HG02973 (cell line): Measurements from ENCODE around the gene KCNIP2.

Experiments used
- ATAC-seq: cut with Tn5 transposase; IDR thresholded peaks from one replicate; pipeline ENCODE4 v1.9.1; 2021; ENCODE audit warnings: moderate library complexity; ENCODE audit not compliant: unreplicated experiment

Gene KCNIP2

DNA sequence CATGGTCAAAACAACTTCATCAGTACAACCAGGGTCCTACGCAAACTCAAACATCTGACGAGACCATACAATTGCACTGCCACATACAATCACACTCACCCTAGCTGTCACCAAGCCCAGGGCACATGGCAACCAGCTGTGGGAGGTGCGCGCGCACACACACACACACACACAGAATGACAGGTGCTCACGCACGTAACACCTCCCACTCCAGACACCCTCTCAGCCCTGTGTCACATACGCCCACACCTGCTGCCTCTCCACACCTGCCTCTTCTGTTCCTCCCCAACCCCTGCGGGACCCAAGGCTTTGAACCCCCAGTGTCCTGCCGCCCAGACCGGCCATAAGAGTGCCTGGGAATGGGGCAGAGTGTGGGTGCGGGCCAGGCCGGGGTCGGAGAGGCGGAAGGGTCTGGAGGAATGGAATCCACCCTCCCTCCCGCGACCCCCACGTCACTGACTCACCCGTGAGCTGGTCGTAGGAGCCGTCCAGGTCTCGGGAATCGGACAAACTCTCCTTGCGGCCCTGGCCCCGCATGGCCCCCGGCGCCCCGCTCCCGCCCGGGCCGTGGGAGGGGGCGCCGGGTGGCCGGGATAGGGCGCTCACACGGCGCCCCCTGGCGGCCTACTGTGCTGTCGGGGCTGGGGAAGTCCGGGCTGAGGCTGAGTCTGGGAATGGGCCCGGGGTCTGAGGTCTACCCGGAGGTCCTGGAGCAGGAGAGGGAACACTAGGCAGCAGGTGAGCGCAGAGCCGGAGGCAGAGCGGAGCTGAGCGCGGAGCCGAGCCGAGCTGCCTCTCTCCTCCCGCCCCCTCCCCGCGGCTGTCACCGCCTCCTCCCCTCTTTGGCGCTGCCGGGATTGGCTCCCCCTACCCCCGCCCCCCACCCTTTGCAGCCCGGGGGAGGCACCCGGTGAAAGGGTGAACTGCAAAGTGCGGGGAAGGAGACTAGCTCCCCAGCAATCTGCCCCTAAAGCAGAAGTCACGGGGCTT lies at the start of gene KCNIP2:
Gene KCNIP2 (minus strand): TSS at position 769 of the 990 bp plus-strand sequence. CDS start 232 bp downstream, at position 537.
- ATAC-seq: no peak

DNA sequence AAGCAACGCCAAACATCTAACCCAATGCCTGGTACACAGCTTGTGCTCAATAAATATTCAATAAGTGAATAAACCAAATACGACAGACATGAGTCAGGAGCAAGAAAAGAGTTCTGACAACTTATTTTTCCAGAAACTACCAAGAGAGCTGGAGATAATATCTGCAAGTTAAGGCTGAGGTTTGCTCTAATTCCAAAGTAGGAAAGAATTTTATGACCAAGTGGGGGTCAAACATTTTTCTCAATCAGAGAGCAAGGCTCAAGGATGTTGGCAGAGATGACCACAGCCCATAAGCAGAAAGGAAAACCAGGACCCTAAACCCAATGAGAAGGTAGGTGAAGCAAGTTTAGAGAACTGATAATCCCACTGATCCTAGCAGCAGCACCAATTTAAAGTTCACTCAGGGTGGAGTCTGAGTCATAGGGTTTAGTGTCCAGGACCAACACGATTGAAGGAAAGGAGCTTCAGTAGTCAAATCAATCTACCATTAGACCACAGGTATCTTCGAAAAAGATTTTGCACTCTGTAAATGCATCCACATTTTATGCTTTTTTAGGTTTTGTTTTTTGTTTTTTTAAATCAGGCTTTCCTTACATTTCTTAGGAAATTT lies 49.3 kb upstream of the KCNIP2 start:
- ATAC-seq: no peak

DNA sequence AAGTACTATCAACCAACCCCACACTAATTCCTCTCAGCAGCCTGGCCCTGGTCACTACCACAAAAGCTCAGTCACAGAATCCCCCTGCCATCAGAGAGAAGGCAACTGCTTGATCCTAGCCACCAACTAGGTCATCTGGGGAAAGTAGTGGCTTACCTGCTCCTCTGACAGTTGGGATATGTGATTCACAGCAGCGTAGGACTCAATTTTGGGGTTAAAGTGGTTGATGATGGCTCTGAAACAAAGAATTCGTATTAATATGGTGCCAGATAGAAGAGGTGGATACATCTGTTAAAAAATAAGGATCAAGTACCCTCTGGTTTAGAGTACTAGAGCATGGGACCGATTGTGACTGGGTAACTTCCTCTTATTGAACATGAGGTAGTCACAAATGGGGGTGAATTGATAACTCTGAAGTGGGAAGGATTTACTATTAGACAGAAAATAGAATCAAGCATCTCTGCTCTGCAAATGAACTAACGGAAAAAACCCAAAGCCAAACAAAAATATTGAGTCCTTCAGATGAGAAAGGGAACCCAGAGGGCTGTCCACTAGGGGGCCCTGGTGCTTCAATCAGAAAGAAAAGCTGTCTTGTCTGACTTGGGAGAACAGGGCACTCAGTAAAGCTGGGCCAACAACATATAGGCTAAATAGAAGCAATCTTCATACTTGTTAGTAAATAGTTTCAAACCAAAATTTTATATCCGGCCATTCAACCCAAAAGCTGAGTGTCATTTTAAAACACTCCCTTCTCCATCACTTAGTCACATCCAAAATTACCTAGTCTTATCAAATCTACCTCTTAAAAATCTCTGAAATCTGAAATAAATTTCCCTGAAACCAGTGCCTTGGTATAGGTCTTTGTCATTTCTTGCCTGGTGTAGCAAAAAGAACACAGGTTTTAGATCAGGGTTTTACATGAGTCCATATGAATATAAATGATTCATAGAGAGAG lies 45.9 kb upstream of the KCNIP2 start:
- ATAC-seq: no peak

DNA sequence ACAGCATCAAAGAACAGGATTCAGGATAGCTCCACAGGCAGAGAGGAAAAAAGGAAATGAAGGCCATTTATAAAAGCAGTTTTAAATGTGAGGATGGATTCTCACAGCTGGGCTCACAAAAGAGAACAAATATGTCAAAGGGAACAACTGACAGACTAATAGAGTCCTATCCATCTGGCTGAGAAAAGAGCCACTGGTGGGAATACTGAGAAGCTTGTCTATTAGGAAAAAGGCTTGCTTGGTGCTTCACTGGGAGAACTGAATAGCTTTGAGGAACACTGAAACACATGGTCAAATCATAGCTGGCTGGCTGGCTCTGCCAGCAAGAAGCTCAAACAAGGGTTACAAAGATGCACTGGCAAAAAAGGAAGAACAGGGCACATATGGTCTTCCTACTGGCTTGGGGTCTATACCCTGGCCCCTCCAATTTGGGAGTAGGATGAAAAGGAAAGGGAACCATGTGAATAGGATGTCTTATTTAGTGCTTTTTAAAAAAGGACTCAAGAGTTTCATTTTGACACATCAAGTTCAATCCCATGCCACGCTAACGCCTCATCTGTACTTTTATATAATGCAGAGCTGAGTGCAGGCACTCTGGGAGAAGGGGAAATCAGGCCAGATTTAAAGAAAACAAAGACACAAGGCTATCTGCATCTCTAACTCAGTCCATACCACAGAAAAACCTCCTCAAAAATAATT lies 44.8 kb upstream of the KCNIP2 start:
- ATAC-seq: no peak

DNA sequence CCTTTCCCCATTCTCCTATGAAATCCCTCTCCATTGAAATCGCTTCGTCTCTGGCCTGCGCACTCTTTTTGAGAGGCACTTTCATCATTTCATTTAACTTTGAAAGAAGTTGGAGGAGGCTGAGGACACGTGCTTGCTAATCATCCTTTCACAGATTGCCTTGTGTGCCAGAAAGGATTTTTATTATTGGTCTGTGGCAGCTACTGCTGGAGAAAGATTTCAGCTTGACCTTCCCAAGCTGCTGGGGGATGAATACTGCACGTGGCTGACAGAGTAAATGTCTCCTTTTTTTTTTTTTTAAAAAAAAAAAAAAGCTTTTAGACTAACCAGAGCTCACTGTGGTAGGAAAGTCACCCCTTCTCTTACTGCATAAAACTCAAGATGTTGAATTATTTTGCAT lies 44.2 kb upstream of the KCNIP2 start:
- ATAC-seq: no peak

DNA sequence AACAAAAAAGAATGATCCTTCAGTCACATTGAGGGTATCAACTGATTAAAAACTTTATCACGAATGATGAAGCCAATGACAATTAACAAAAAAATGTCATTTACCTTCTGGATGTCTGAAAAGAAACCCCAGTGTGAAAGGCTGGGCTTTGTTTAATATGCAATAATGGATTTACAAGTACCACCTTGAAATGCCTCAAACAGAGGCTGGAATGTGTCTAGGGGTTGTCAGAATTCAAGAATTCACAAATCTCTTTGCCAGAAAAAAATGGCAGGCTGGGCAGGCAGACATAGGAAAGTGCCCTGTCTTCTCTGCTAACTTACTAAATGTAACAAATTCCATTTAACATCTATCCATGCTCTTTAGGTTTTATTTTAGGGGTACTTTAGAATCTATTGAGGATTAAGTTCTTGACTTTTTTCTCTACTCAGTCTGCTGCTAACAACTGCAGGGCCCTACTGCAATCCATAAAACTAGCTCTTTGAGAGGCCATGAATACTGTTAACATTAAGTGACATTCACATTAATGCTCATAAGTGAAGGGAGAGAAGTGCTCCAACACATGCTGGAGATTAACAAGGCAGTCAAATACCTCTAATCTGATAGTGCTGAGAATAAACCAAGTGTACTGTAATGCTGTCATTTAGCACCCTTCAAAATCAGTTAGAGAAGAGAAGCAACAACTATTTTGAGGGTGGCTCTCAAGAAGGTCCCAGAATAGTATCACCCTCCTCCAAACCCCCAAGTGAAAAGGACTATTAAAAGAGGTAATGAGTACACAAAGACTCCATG lies 43.1 kb upstream of the KCNIP2 start:
- ATAC-seq: no peak

DNA sequence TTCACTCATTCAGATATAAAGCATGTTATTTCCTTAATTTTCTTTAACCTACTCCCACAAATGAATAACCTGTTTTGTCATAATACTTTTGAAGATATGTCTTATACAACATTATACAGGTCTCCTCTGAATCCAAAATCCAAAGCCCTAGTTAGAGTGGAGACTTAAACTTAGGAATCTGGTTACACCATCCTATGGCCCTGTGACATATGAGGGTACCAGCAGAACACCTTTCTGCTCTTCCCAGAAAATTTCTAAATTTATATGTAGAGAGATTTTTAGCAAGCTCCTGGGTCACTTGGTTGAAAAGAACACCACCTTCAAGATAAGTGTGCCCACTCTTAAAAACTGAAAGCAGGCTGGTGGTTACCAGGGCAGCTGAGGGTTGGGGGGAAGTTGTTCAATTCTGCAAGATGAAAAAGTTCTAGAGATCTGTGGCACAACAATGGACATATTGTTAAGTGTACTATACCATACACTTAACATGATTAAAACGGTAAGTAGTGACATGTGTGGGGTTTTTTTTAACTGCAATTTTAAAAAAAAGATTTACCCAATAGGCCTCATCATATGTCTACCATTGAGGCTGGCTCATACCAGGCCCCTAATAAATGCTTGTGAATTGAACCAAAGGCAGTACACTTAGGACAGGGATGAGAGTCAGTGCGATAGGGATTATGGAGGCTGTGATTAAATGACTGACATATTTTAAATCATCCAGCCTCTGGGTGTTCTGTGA lies 37.6 kb upstream of the KCNIP2 start:
- no peak for ATAC-seq

DNA sequence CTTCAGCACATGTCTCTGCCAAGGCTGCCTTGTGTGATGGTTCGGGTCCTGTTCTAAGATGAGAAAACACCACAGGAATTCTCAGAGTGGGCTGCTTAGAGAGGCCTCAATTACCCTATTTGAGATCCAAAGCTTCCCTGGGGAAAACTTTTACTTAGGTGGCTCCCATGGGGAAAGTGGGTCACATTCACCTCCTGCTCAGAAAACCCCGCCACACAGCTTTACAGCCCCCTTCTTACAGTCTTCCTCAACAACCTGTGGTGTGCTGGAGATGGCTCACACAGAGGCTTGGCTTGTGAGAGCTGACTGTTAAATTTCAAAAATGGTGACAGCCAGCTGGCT lies 36.6 kb upstream of the KCNIP2 start:
- no peak for ATAC-seq

DNA sequence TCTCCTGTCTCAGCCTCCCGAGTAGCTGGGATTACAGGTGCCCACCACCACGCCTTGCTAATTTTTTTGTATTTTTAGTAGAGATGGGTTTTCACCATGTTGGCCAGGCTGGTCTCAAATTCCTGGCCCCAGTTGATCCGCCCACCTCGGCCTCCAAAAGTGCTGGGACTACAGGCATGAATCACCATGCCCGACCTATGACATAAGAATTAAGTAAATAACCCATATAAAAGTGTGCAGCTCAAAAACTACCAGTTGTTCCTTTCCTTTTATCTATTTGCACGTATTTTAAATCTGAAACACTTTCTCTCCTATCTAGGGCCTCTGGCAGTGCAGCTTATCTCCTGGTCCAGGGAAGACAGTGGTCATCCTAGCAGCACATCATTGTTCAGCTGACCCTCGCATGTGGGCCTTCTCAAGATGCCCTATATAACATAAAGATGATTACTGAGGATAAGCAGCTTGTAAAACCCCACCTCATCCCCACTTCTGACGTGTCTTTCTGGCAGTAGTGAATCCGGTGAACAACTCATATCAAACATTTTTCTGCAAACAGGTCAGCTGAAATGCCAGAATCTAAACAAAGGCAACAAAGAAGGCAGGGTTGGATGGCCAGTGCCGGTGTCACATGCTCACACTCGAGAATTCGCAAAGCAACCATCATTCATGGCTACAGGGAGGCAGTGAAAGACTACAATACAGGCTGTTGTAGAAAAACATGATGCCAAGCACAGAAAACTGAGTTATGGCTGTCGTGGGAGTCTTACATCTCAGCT lies 36.0 kb upstream of the KCNIP2 start:
- ATAC-seq: no peak

DNA sequence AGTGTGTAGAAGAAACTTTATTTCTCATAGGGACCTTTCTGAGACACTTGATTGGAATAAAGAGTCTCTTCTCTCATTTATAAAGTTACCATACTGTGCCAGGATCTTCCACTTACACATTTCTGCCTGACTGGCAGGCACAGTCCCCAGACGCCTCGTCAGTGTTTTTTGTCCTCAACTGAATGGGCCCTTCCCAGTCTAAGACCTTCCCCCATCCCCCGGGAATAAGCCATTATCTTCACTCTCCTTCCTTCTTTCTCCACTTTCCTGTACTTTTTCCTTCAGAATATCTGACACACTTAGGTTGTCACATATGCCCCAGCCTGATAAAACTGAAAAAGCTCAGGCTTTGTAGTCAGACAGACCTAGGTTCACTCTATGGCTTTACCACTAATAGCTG lies 35.3 kb upstream of the KCNIP2 start:
- no peak for ATAC-seq

DNA sequence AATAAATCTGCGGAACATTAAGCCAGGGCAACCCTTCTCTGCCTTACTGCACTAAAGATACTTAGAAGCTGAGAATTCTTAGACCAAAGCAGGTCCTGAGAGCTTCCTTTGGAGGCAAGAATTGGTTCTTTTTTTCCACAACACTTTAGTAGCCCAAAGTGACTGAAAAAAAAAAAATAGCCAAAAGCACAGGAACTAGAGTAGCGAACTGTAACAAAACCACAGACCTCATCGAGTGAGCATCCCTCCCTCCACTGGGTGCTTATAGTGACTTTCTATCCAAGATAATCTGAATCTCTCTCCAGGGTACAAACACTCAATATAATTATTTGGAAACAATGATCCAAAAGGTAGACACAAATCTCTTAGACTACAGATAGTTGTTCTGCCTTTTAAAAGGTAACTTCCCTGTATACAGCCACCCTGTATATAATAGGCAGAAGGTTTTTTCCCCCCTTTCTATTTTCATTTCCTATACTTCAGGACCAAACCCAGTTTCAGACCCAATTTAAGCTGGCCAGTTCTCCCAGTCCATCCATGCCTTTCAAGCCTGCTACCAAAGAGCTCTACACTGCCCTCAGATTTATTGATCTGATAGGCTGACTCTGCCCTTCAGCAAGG lies 31.6 kb upstream of the KCNIP2 start:
- ATAC-seq: no peak

DNA sequence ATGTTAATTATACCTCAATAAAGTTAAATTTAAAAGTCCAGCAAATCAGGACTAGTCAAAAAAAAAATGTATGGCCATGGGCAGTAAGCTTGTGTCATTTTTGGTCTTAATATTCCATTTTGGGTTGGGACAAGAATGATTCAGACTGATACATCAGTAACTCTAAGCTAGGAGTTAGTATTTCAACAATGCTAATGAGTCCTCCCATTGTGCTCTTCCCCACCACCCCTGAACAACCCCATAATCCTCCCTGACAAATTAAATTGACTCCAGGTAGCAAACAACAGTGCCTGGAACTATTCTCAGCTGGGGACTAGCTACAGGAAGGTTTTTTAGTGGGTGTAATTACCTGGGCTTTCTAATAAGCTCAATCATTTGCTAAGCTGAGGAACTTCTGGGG lies 30.7 kb upstream of the KCNIP2 start:
- ATAC-seq: no peak

DNA sequence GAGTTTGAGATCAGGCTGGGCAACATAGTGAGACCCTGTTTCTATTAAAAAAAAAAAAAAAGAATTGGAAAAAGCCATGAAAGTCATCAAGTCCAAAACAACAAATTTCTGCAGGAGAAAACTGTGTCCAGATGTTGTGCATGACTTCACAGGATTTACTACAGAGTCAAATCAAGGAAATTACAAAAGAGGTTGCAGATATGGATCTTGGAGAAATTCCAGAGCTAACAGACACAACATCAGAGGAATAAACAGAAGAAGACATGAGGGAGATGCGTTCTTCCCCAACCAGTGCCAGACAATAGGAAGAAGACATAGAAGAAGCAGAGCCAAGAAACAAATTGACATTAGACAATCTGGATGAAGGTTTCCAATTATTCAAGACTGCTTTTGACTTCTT lies 24.3 kb upstream of the KCNIP2 start:
- ATAC-seq: no peak

DNA sequence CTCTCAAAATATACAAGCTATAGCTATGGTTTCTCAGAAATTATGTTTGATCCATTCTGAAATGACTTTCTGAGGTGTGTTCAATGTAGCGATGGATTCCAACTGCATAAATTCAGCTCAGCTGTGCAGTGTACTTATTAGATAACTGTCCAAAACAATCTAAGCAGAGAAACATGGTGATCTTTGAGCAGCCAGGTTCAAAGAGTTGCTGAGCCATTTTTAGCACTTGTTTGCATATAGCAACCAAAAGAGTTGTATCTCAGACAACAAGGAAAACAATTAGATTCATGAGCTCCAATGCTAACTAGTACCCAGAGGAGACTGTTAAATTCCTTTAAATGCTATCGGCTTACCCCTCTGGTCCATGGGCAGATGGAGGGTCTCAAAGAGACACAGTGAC lies 15.9 kb upstream of the KCNIP2 start:
- ATAC-seq: peak; percentile 17

DNA sequence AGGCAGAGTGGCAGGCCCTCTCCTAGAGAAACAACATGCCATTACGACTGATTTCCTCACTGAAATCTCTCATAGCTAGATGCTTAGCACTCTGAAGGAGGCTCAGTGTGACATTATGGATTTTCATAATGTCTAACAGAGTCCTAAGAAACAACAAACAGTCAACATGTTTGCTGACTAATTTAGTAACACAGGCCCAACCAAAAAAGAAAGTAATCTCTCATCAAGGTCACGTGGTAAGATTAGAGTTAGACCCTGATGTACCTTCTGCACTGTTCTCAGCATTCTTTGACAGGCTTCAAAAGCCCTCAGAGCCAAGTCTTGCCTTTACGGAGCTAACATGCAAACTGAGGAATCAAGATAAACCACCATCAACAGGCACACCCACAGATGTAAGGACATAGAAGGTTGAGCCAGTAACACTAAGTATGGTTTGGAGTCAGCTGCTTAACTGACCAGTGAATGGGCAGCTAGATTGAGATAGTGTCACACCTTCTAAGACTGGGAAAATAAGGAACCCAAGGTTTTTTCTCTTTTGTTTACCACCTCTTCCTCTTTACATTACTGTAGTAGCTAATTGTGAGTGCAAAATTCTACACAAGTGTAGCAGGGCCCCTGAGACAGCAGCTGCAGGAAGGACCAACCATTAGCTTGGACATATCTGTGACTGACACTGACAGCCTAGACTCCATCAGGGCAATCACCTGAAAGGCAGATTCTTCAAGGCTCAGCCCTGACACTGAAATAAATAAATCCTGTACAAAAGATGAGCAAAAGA lies 15.3 kb upstream of the KCNIP2 start:
- peak; percentile 76 for ATAC-seq

DNA sequence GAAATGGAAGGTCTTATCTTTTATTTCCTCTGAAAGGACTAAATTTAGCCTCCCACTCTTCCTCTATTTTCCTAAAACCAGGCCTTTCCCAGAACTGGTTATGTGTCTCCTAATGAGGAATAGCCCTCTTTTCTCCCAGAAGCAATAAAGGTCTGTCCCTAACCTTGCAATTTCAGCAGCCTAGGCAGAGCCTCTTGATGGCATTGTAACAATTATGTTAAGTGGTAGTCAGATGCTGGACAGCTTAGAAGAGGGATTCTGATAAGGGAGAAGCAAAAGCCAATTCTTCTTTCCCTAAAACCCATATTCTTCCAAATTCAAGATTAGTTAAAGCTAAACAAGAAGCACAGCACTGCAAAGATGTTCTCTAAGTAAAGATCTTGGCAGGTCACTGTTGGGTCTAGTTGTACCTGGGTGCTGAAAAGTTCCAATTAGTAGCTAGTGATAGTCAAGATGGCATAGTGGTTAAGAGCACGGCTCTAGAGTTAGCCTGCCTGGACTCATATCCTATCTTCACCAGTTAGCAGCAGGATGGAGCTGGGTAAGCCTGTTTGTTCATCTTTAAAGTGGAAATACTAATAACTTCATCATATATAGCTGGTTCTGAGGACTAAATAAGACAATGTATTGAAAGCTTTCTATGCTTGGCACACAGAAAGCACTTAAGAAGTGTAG lies 14.3 kb upstream of the KCNIP2 start:
- no peak for ATAC-seq

DNA sequence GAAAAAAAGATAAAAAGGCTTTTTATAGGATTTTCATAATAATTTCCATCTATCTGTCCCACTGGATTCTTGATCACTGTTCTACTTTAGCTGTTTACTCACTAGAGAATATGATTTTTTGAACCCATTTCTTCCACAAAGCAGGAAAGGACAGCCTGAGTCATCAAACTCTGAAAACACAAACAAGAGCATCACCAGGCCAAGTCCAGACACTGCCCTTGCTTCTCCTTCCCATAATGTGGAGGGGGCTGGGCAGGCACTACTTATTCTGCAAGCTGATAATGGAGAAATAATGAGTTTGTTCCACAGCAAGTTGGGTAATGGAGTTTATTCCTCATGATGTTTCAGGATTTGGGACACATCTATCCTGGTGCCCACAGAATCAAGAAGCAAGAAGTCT lies 13.0 kb upstream of the KCNIP2 start:
- no peak for ATAC-seq
